ENCODE measurements around the gene PPFIA4. TPM values are rescaled to one million over a fixed set of nuclear protein-coding genes. Genes with fewer than 3 reads are reported as not detected.
"Not testable (repeated sequence)": the region's sequence is repeated elsewhere in the genome, so short reads cannot be mapped to it uniquely, and the experiment has no call there.

PPFIA4 gene
- total RNA-seq, 1 donor from 2014 or later = 33.4 TPM

DNA sequence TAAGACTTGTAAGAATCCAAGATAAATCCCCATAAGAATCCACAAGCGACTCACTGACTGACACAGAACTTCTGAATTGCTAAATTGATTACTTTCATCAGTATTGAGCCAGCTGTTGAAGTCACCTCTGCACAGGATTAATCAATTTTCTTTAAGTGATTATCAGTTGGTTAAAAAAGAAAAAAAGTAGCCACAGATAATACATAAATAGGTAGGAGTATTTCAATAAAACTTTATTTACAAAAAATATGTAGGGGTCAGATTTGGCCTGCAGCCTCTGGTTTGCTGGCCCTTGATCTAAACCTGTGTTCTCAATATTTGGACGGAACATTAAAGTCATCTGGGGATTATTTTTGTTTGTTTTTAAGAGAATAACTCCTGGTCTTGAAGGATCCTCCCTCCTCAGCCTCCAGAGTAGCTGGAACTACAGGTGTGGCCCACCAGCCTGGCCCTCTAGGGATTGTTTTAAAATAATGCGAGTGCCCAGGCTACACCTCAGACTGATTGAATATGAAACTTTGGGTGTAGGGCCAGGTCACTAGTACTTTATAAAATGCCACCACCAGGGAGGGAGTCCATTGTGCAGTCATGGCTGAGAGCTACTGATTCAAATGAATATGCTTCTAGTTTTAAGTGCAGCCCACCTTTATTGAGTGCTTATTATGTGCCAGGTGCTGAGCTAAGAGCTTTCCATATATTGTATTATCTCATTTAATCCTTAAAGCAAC, 25.9 kb upstream of the PPFIA4 start:
- peaks cover 28% of the 10 kb centered on the region for H3K27me3 Mint-ChIP-seq (ENCODE audit: low read depth)
- no peak overlapping the region for H3K4me3 Mint-ChIP-seq (ENCODE audit: low read depth)
- H3K4me1 Mint-ChIP-seq (ENCODE audit: low read depth) = peaks cover 13% of the 10 kb centered on the region
- H3K9me3 Mint-ChIP-seq = no peaks in the 10 kb centered on the region
- no peak for DNase-seq (ENCODE audit: low spot score)
- no peaks in the 10 kb centered on the region for H3K36me3 Mint-ChIP-seq (ENCODE audit: low read depth)
- intact Hi-C loops (cut with micrococcal nuclease) = no loop called here
- no peak overlapping the region for H3K27ac Mint-ChIP-seq

DNA sequence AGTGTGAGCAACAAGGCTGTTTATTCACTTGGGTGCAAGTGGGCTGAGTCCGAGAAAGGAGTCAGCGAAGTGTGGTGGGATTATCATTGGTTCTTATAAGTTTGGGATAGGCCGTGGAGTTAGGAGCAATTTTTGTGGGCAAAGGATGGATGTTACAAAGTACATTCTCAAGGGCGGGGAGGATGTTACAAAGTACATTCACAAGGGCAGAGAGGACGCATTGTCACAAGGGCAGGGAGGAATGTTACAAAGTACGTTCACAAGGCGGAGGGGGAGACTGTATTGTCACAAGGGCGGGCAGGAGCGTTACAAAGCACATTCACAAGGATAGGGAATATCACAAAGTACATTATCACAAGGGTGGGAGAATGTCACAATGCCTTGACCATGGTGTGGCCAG, 24.3 kb upstream of the PPFIA4 start:
- Mint-ChIP-seq H3K36me3 (ENCODE audit: low read depth) (no peaks in the 10 kb centered on the region), H3K9me3 (no peaks in the 10 kb centered on the region), H3K4me1 (ENCODE audit: low read depth) (peaks cover 24% of the 10 kb centered on the region), H3K27me3 (ENCODE audit: low read depth) (peaks cover 15% of the 10 kb centered on the region), H3K27ac (no peak overlapping the region), H3K4me3 (ENCODE audit: low read depth) (no peak overlapping the region)
- intact Hi-C loops (cut with micrococcal nuclease) = no loop called here
- no peak for DNase-seq (ENCODE audit: low spot score)

DNA sequence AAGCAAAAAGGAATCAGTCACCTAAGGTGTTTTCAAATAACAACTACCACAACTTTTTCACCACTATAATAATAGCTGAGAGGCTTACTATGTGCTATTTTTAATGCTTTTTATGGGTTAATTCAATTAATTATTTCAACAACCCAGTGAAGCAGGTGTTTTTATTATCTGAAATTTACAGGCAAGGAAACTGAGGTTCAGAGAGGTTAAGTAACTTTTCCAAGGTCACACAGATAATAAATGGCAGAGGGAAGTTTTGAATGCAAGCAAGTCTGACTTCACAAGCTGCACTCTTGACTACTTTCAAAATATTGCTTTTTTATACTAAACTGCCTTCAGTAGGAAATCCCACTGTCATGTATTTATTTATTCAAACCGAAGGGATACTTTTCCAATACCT, 23.3 kb upstream of the PPFIA4 start:
- Mint-ChIP-seq H3K36me3 (ENCODE audit: low read depth) (peaks cover 4% of the 10 kb centered on the region), H3K9me3 (no peaks in the 10 kb centered on the region), H3K4me1 (ENCODE audit: low read depth) (peaks cover 24% of the 10 kb centered on the region), H3K27ac (no peak overlapping the region), H3K27me3 (ENCODE audit: low read depth) (peaks cover 7% of the 10 kb centered on the region), H3K4me3 (ENCODE audit: low read depth) (no peak overlapping the region)
- DNase-seq (ENCODE audit: low spot score) = no peak
- intact Hi-C loops (cut with micrococcal nuclease) = no loop called here

DNA sequence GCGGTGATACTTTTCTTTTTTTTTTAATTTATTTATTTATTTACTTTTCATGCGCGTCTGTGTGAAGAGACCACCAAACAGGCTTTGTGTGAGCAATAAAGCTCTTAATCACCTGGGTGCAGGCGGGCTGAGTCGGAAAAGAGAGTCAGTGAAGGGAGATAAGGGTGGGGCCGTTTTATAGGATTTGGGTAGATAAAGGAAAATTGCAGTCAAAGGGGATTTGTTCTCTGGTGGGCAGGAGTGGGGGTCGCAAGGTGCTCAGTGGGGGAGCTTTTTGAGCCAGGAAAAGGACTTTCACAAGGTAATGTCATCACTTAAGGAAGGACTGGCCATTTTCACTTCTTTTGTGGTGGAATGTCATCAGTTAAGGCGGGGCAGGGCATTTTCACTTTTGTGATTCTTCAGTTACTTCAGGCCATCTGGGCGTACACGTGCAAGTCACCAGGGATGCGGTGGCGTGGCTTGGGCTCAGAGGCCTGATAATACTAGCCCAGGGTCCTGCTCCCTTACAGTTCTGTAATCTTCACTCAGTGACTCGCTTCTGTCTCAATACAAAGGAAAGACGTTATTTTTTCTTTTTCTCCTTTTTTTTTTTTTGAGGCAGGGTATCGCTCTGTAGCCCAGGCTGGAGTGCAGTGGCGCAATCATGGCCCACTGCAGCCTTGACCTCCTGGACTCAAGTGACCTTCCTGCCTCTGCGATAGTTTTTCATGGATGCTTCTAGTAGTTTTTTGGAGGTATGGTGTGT, 20.7 kb upstream of the PPFIA4 start:
- H3K27ac Mint-ChIP-seq = peak overlapping the region; percentile 93
- intact Hi-C loops (cut with micrococcal nuclease) = loop anchor here (2.0 to 5.0 kb wide), 2 partner anchors 79 to 118 kb away; partner anchors contain the start of genes KLHL12 and RABIF
- peaks cover 24% of the 10 kb centered on the region for H3K4me1 Mint-ChIP-seq (ENCODE audit: low read depth)
- peaks cover 16% of the 10 kb centered on the region for H3K36me3 Mint-ChIP-seq (ENCODE audit: low read depth)
- not testable (repeated sequence) for H3K9me3 Mint-ChIP-seq; DNase-seq (ENCODE audit: low spot score); H3K27me3 Mint-ChIP-seq (ENCODE audit: low read depth)
- peak overlapping the region; percentile 88 for H3K4me3 Mint-ChIP-seq (ENCODE audit: low read depth)

DNA sequence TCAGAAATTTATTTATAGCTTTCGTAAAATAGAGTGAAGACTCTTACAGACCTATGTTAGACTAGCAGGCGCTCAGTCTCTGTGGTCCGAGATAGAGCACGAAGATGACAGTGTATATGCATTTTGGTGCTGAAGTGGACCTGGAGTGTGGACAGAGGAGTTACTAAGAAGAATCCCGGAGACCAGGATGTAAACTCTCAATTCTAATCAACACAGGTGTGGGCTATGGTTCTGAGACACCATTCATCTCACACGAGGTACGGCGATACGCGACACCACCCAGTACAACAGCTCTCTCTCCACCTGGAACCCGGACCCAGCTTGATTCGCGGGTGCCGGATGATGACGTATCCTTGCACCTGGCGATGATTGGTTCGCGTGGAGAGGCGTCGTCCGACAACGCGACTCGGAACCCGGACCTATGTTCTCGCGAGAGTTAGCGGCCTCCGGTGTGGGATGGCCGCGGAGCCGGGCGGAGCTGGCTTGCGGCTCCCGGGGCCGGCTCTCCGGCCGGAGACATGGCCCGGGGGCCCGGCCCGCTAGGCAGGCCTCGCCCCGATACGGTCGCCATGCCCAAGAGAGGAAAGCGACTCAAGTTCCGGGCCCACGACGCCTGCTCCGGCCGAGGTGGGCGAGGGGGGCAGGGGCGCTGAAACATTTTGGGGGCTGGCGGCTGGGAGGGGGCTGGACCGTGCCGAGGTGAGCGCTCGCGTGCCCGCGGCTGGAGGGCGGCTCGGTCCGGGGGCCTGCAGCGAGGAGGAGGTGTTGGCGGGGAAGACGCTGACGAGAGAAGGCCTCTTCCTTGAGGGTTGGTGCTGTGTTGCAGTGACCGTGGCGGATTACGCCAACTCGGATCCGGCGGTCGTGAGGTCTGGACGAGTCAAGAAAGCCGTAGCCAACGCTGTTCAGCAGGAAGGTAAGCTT, 19.1 kb upstream of the PPFIA4 start, which contains the start of gene TMEM183A:
Gene TMEM183A (plus strand): TSS at position 427 of the 924 bp plus-strand sequence. CDS start 92 bp downstream, at position 519.
- intact Hi-C loops (cut with micrococcal nuclease) = loop anchor here (2.0 to 5.0 kb wide), 2 partner anchors 80 to 120 kb away; partner anchors contain the start of genes KLHL12 and RABIF
- peak within 1 kb of the TSS; percentile 88 for H3K4me3 Mint-ChIP-seq (ENCODE audit: low read depth)
- H3K27ac Mint-ChIP-seq = peak within 1 kb of the TSS; percentile 93
- H3K4me1 Mint-ChIP-seq (ENCODE audit: low read depth) = peaks cover 27% of the 10 kb centered on the region
- peak; percentile 95 for DNase-seq (ENCODE audit: low spot score)
- H3K36me3 Mint-ChIP-seq (ENCODE audit: low read depth) = peaks cover 28% of the 10 kb centered on the region
- H3K9me3 Mint-ChIP-seq = no peaks in the 10 kb centered on the region
- H3K27me3 Mint-ChIP-seq (ENCODE audit: low read depth) = no peaks in the 10 kb centered on the region

DNA sequence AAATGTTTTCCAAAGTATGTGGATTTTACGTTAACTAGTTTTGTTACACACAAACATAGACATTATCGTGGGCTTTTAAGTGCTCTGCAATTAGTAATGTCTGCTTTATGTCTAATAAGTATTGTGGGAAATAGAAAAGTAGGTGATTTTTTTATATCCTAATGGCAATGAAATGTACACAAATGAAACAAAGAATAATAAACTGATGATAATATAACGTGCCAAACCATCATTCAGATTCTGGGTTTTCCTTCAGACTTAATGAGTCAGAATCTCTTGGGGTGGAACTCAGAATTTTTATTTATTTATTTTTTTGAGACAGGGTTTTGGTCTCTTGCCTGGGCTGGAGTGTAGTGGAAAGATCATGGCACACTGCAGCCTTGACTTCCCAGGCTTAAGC, 17.1 kb upstream of the PPFIA4 start:
- no peak for DNase-seq (ENCODE audit: low spot score)
- peaks cover 46% of the 10 kb centered on the region for H3K36me3 Mint-ChIP-seq (ENCODE audit: low read depth)
- no peaks in the 10 kb centered on the region for H3K9me3 Mint-ChIP-seq
- intact Hi-C loops (cut with micrococcal nuclease) = loop anchor here (5.0 kb wide), 1 partner anchor 122 kb away; the partner anchor contains the start of gene RABIF
- H3K27ac Mint-ChIP-seq = no peak overlapping the region
- H3K27me3 Mint-ChIP-seq (ENCODE audit: low read depth) = no peaks in the 10 kb centered on the region
- peaks cover 25% of the 10 kb centered on the region for H3K4me1 Mint-ChIP-seq (ENCODE audit: low read depth)
- peak overlapping the region; percentile 88 for H3K4me3 Mint-ChIP-seq (ENCODE audit: low read depth)

DNA sequence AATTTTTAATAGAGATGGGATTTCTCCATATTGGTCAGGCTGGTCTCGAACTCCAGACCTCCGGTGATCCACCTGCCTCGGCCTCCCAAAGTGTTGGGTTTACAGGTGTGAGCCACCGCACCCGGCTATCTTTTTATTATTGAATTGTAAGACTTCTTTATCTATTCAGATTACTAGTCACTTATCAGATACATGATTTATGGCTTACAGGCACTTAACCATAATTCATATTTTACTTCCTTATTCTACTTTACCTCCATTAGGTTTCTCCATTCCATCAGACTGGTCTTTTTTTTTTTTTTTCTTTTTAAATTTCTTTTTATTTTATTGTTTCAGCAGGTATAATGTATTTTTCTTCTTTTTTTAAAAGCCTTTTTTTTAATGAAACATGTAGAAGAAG, 14.7 kb upstream of the PPFIA4 start:
- no peak overlapping the region for H3K4me3 Mint-ChIP-seq (ENCODE audit: low read depth)
- peaks cover 69% of the 10 kb centered on the region for H3K36me3 Mint-ChIP-seq (ENCODE audit: low read depth)
- H3K27me3 Mint-ChIP-seq (ENCODE audit: low read depth) = no peaks in the 10 kb centered on the region
- H3K4me1 Mint-ChIP-seq (ENCODE audit: low read depth) = peaks cover 15% of the 10 kb centered on the region
- no peak for DNase-seq (ENCODE audit: low spot score)
- H3K27ac Mint-ChIP-seq = no peak overlapping the region
- H3K9me3 Mint-ChIP-seq = no peaks in the 10 kb centered on the region
- intact Hi-C loops (cut with micrococcal nuclease) = no loop called here

DNA sequence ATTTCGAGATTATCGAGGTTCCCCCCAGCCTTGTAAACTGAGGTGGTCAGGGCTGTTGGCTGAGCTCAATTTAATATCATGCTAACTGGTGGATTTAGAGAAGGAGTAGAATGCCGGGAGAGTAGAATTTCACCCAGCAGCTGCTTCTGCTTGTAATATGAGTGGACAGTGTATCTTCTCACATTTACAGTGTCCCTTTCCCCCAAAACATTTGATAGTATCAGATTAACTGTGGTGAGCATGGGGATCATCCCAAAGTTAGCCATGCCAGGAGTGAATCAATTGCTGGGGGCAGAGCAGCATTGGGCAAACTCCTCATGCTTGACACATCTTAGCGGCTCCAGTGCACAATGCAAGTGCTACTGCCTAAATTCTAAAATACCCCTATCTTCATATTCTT, 9.2 kb upstream of the PPFIA4 start:
- Mint-ChIP-seq H3K9me3 (no peaks in the 10 kb centered on the region), H3K27ac (no peak overlapping the region), H3K4me3 (ENCODE audit: low read depth) (no peak overlapping the region), H3K36me3 (ENCODE audit: low read depth) (peaks cover 92% of the 10 kb centered on the region), H3K27me3 (ENCODE audit: low read depth) (no peaks in the 10 kb centered on the region), H3K4me1 (ENCODE audit: low read depth) (no peaks in the 10 kb centered on the region)
- intact Hi-C loops (cut with micrococcal nuclease) = no loop called here
- DNase-seq (ENCODE audit: low spot score) = no peak

DNA sequence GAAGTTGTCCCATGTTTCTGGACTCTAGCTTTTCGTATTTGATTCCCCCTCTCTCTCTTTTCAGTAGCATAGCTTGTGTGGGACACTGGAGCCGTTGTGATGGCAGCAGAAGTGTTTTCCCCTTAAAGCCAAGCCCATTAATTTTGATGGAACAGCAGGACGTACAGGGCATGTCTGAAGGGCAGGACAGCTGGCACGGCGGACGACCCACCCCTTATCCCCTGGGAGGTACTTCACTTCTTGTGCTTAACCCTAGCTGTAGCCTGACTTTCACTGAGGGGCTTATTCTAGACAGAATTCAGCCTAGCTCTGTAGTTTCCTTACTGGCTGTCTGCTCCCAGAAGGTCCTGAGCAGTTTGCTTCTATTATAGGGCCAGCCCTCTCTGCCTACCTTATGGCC, 8.6 kb upstream of the PPFIA4 start:
- Mint-ChIP-seq H3K9me3 (no peaks in the 10 kb centered on the region), H3K36me3 (ENCODE audit: low read depth) (peaks cover 89% of the 10 kb centered on the region), H3K4me1 (ENCODE audit: low read depth) (no peaks in the 10 kb centered on the region), H3K27me3 (ENCODE audit: low read depth) (no peaks in the 10 kb centered on the region), H3K27ac (no peak overlapping the region), H3K4me3 (ENCODE audit: low read depth) (no peak overlapping the region)
- intact Hi-C loops (cut with micrococcal nuclease) = no loop called here
- DNase-seq (ENCODE audit: low spot score) = no peak

DNA sequence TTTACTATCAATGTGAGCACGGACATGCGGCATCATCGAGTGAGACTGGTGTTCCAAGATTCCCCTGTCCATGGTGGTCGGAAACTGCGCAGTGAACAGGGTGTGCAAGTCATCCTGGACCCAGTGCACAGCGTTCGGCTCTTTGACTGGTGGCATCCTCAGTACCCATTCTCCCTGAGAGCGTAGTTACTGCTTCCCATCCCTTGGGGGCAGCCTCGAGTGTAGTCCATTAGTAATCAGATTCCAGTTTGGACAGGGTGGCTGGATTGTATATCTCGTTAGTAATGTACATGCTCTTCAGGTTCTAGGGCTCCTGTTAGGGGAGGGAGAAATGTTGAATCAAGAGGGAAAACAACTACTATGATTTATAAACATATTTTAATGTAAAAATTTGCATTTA, 3.4 kb upstream of the PPFIA4 start:
- H3K27me3 Mint-ChIP-seq (ENCODE audit: low read depth); H3K4me3 Mint-ChIP-seq (ENCODE audit: low read depth); H3K27ac Mint-ChIP-seq; intact Hi-C loops (cut with micrococcal nuclease); H3K9me3 Mint-ChIP-seq; DNase-seq (ENCODE audit: low spot score): not testable (repeated sequence)
- Mint-ChIP-seq H3K4me1 (ENCODE audit: low read depth) (peaks cover 14% of the 10 kb centered on the region), H3K36me3 (ENCODE audit: low read depth) (peaks cover 71% of the 10 kb centered on the region)

DNA sequence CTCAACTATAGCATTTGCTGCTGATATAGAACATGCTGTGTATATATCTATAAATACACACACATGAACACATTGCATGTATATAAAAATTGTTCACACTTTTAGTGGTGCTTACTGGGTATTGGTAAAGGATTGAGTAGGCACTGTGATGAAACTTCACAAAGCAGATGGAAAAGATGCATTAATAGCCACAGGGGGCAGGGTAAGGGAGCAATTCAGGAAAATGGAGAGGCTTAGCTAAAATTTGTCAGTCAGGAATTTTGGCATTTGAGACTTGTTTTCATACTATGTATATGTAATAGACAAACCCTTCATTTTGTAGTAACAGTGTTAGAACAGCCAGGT, 633 bp upstream of the PPFIA4 start:
- Mint-ChIP-seq H3K9me3 (peaks cover 8% of the 10 kb centered on the region), H3K27me3 (ENCODE audit: low read depth) (no peaks in the 10 kb centered on the region), H3K4me1 (ENCODE audit: low read depth) (peaks cover 22% of the 10 kb centered on the region), H3K27ac (peak overlapping the region; percentile 72), H3K36me3 (ENCODE audit: low read depth) (peaks cover 47% of the 10 kb centered on the region), H3K4me3 (ENCODE audit: low read depth) (peak overlapping the region; percentile 68)
- DNase-seq (ENCODE audit: low spot score) = no peak
- intact Hi-C loops (cut with micrococcal nuclease) = loop anchor here (1.0 kb wide), 2 partner anchors 67 to 136 kb away; partner anchors contain the start of genes ADIPOR1 and RABIF

Measured in activated T-helper 2 cell treated with anti-CD3 and anti-CD28 coated beads, Interferon-gamma antibody, Interleukin-2, Interleukin-4, amounts not matched to agents 10 μg/mL and 5 μg/mL and 100 μg/mL, durations not matched to agents 14 hours and 24 hours and 36 hours (primary cell).